Rectal smooth muscle tissue (tissue), 1 donor: ENCODE measurements around the gene PIK3R5.

Experiments used
- H3K27ac ChIP-seq: one replicate; pipeline ENCODE4 v1.7.0; 2013; ENCODE audit warnings: low read depth, low read length, inconsistent platforms
- H3K27me3 ChIP-seq: one replicate; pipeline ENCODE4 v1.7.0; 2013; ENCODE audit warnings: low read length; ENCODE audit not compliant: control insufficient read depth, insufficient read depth
- H3K36me3 ChIP-seq: one replicate; pipeline ENCODE4 v1.7.0; 2013; ENCODE audit warnings: low read length; ENCODE audit not compliant: control insufficient read depth, insufficient read depth
- H3K4me1 ChIP-seq: one replicate; pipeline ENCODE4 v1.7.0; 2013; ENCODE audit warnings: low read length; ENCODE audit not compliant: control insufficient read depth, insufficient read depth
- H3K4me3 ChIP-seq: one replicate; pipeline ENCODE4 v1.7.0; 2013; ENCODE audit warnings: low read length
- H3K9ac ChIP-seq: one replicate; pipeline ENCODE4 v1.7.0; 2013; ENCODE audit warnings: low read length

The PIK3R5 gene

GRCh38 chr17:8843344-8843743, 122.2 kb downstream of the PIK3R5 start:
- Histone ChIP-seq H3K9ac (no peak overlapping the region), H3K4me3 (no peak overlapping the region), H3K27me3 (no peaks in the 10 kb centered on the region), H3K27ac (no peak overlapping the region), H3K4me1 (no peaks in the 10 kb centered on the region), H3K36me3 (no peaks in the 10 kb centered on the region)

DNA sequence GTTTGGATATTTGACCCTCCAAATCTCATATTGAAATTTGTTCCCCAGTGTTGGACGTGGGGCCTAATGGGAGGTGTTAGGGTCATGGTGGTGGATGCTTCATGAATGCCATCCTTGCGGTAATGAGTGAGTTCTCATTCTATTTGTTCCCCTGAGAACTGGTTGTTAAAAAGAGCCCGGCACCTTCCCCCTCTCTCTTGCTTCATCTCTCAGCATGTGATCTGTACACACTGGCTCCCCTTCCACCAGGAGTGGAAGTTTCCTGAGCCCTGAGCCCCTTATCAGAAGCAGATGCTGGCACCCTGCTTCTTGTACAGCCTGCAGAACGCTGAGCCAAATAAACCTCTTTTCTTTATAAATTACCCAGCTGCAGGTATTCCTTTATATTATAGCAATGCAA, 123.7 kb downstream of the PIK3R5 start:
- Histone ChIP-seq H3K36me3 (no peaks in the 10 kb centered on the region), H3K27ac (no peak overlapping the region), H3K4me1 (no peaks in the 10 kb centered on the region), H3K27me3 (no peaks in the 10 kb centered on the region), H3K4me3 (no peak overlapping the region), H3K9ac (no peak overlapping the region)

- no peaks in the 10 kb centered on the region for H3K36me3 ChIP-seq
- no peak overlapping the region for H3K9ac ChIP-seq
- H3K4me3 ChIP-seq: no peak overlapping the region
- H3K4me1 ChIP-seq: no peaks in the 10 kb centered on the region
- H3K27ac ChIP-seq: no peak overlapping the region
- no peaks in the 10 kb centered on the region for H3K27me3 ChIP-seq
Observed at GRCh38 chr17:8839410-8839935, 126.0 kb downstream of the PIK3R5 start.

DNA sequence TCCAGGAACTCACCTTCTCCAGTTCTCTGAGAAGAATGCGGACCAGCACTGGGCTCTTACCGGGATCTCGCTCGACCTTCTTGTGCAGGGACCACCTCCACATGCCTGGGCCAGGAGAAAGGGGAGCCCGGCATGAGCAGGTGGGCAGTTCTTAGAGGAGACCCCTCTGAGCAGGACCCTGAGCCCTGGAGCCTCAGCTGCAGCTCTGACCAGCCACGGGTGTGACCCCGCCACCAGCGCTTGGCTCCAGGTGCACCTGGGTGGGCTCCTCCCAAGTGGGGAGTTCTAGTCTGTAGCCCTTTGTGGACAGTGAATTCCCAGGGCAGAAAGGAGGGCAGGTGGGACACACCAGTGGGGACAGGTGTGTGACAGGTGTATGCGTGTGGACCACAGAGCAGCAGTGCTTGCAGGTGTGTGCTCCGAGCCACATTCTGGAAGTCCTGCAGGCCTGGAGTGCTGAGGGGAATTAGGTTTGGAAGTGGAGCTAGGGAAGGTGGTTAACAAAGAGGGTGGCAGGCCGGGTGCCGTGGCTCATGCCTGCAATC, 126.9 kb downstream of the PIK3R5 start:
- Histone ChIP-seq H3K27ac (no peak overlapping the region), H3K4me3 (no peak overlapping the region), H3K4me1 (no peaks in the 10 kb centered on the region), H3K9ac (no peak overlapping the region), H3K36me3 (no peaks in the 10 kb centered on the region), H3K27me3 (no peaks in the 10 kb centered on the region)

DNA sequence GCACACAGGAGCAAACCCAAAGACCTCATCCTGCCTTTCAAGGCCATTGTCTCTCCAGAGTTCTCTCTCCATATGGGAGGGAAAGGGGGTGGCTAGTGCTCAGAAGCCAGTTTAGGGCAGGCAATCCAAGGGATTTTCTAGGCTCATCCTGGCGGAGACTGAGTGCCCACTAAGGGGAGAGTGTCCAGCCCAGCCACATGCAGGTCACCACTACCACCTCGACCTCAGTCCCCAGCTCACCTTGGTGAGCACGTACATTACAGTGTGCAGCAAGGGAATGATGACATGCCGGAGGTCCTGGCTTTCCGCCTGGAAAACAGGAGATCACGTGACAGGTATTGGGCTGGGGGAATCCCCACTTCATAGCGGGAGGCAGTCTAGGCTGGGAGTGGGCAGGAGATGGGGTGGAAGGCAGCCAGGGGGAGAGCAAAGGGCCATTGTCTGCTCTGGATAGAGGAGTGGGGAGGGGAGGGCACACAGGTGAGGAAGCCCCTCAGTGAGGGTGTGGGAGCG, 127.9 kb downstream of the PIK3R5 start:
- H3K4me3 ChIP-seq: no peak overlapping the region
- no peaks in the 10 kb centered on the region for H3K36me3 ChIP-seq
- H3K9ac ChIP-seq: no peak overlapping the region
- no peaks in the 10 kb centered on the region for H3K27me3 ChIP-seq
- no peak overlapping the region for H3K27ac ChIP-seq
- H3K4me1 ChIP-seq: no peaks in the 10 kb centered on the region

GRCh38 chr17:8836821-8837562, 128.5 kb downstream of the PIK3R5 start:
- Histone ChIP-seq H3K4me3 (no peak overlapping the region), H3K27ac (no peak overlapping the region), H3K36me3 (no peaks in the 10 kb centered on the region), H3K27me3 (no peaks in the 10 kb centered on the region), H3K9ac (no peak overlapping the region), H3K4me1 (no peaks in the 10 kb centered on the region)

GRCh38 chr17:8835631-8836364, 129.7 kb downstream of the PIK3R5 start:
- Histone ChIP-seq H3K27ac (no peak overlapping the region), H3K9ac (no peak overlapping the region), H3K36me3 (no peaks in the 10 kb centered on the region), H3K27me3 (no peaks in the 10 kb centered on the region), H3K4me1 (no peaks in the 10 kb centered on the region), H3K4me3 (no peak overlapping the region)

DNA sequence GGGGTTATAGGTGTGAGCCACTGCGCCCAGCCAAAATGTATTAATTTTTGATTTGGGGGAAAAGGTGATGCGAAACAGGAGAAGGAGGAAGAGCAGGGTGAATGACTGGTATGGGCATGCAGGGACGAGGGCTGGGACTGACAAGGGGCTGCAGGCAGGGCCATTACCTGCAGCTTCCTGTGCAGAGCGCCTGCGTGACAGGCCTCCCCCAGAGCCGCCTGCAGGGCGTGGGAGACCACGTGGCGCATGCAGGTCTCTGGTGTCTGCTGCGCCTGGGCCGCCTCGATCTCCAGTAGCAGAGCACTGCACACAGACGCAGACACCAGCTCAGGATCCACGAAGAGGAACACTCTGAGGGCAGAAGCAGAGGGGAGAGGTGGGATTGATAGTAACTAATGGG, 130.4 kb downstream of the PIK3R5 start:
- no peaks in the 10 kb centered on the region for H3K4me1 ChIP-seq
- H3K9ac ChIP-seq: no peak overlapping the region
- no peak overlapping the region for H3K4me3 ChIP-seq
- no peaks in the 10 kb centered on the region for H3K36me3 ChIP-seq
- H3K27ac ChIP-seq: no peak overlapping the region
- H3K27me3 ChIP-seq: no peaks in the 10 kb centered on the region

GRCh38 chr17:8832711-8833352, 132.7 kb downstream of the PIK3R5 start:
- Histone ChIP-seq H3K36me3 (no peaks in the 10 kb centered on the region), H3K4me3 (no peak overlapping the region), H3K27me3 (peaks cover 6% of the 10 kb centered on the region), H3K4me1 (no peaks in the 10 kb centered on the region), H3K27ac (no peak overlapping the region), H3K9ac (no peak overlapping the region)

- no peak overlapping the region for H3K27ac ChIP-seq
- H3K4me3 ChIP-seq: no peak overlapping the region
- no peaks in the 10 kb centered on the region for H3K36me3 ChIP-seq
- no peak overlapping the region for H3K9ac ChIP-seq
- H3K27me3 ChIP-seq: peaks cover 6% of the 10 kb centered on the region
- no peaks in the 10 kb centered on the region for H3K4me1 ChIP-seq
Observed at GRCh38 chr17:8831234-8831849, 134.2 kb downstream of the PIK3R5 start.

DNA sequence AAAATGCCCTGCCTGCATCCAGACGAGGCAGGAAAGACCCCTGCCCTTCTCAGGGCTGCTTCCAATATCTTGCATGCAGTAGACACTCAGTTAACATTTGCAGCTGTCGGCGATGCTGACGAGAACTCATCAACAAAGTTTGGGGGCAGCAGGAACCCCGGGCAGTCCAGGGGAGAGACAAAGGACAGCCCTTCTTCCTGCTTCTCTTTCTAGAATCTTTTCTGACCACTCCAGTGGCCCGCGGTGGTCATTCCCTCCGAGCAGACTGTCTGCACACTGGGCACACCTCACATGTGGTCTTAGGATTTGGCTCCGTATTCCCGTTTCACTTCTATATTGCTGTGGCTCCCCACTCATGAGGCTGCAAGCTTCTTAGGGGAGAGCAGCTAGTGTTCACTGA, 135.4 kb downstream of the PIK3R5 start:
- no peaks in the 10 kb centered on the region for H3K4me1 ChIP-seq
- no peak overlapping the region for H3K4me3 ChIP-seq
- H3K36me3 ChIP-seq: no peaks in the 10 kb centered on the region
- no peak overlapping the region for H3K9ac ChIP-seq
- no peak overlapping the region for H3K27ac ChIP-seq
- peaks cover 6% of the 10 kb centered on the region for H3K27me3 ChIP-seq
